ENCODE measurements around the gene CD300A.

Gene CD300A

DNA sequence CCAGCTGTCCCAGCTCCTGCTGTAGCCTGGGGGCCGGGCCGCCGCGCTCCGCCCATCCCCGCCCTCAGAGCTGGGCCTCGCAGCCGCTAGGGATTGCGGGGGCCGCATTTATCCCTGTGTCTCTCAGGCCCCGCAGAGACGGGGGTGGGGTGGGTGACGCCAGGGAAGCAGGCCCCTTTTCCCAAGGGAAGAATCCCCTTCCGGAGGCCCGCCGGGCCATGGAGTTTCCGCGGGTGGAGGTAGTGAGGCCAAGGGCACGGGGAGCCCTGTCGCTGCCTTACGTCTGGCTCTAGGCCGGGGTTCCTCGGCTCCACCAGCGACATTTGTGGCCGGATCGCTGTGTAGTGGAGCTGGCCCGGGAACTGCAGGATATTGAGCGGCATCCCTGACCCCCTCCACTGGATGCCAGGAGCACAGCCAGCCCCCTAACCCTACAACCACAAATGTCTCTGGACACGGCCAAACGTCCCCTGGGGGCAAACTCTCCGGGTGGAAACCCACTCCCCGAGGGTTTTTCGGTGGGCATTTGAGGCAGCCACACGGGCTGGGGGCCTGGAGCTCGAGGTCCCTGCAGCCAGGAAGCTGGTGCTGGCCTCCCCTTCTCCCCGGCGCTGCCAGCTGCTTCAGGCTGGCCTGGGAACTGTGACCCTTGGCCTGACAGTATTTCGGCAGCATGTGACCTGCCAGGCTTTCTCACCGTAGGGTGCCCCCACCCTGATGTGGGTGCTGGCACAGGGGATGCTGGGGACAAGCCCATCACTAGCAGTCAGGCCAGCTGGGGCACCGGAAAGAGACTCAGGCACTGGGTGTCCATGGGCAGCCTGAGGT, 12.0 kb upstream of the CD300A start:
- no peak for DNase-seq (ENCODE audit: low read depth)

DNA sequence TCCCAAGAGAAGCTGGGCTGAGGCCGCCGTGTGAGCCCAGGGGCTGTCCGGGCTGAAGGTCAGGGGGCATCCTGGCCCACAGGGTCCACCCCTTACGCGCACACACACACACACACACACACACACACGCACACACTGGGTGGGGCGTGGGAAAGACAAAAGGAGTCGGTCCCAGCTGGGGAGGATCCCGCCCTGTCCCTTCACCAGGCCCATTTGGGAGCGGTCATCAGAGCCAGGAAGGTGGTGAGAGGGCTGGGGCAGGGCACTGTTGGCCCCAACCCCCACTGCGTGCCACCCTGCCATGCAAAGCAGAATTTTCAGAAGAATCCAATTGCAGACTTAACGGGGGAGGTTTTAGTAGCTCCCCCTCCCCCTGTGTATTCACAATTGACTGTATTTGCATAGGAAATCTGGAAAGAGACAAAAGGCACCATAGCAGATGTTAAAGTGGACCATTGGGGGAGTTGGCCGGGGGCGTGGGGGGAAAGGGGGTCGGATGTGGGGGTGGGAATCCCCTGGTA, 11.3 kb upstream of the CD300A start:
- no peak for DNase-seq (ENCODE audit: low read depth)

DNA sequence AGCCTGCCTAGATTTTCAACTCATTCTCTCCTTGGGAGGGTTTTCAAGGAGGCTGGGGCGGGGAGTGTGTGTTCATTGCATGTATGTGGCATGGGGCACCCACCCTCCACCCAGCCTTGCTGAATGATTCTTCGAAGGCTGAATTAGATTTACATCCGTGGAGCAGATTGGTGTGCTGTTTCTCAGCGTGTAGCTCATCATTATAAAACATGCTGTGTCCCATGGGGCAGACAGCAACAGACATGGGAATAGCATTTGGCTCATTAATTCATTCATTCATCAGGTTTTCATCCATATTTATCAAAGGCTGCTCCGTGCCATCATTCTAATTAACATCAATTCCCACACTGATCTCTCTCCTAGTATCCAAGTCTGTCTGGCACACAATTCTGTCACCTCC, 10.6 kb upstream of the CD300A start:
- no peak for DNase-seq (ENCODE audit: low read depth)

DNA sequence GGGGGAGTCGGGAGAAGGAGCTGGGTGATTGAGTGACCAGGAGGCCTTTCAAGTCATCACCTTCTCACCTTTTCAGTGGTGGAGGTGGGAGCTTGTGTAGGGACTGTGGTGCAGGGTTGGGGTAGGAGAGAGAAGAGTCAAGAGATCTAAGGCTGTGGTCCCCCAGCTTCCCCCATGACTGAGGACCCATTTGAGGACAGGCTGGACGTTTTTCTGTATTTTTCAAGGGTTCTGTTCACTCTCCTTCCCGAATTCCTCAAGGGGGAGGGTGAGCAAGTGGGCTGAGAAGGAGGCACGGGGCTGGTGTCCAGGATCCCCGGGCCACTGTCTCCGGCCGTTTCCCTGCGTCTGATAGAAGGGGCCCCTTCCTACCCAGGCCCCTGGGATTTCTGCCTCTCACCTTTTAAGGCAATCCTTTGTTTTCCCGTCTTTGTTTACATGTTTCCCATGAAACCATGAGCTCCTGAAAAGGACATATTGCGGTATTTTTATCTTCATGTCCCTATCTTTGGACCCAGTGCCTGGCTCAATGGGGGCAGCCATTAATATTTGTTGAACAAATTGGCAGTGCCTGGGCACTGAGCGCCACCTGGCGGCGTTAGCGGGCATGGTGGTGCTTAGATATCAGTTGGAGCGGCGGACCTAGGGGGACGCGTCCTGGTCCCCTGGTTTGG, 9.2 kb upstream of the CD300A start:
- peak; percentile 24 for DNase-seq (ENCODE audit: low read depth)

DNA sequence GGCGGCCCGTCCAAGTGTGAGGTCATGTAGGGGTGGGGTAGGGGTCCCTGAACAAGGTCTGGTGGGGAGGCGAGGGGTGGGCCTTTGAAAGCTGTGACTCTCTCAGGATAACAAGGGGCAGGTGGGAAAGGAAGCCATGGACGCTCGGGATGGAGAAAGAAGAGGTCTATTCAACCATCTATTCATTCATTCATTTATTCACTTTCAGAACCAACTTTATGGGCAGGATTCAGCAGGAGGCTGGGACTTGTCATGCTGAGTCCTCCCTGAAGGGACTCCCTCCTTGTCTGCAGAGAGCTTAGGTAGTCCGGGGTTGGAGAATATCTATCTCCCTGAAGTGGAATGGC, 8.6 kb upstream of the CD300A start:
- no peak for DNase-seq (ENCODE audit: low read depth)

DNA sequence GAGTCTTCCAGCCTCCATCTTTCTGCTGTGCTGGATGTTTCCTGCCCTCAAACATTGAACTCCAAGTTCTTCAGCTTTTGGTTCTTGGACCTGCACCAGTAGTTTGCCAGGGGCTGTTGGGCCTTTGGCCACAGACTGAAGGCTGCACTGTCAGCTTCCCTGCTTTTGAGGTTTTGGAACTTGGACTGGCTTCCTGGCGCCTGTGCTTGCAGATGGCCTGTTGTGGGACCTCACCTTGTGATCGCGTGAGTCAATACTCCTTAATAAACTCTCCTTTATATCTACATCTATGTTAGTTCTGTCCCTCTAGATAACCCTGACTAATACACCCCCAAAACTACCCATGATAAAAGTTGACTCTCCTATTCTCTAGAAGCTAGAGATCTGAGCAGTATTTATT, 7.6 kb upstream of the CD300A start:
- DNase-seq (ENCODE audit: low read depth): no peak

DNA sequence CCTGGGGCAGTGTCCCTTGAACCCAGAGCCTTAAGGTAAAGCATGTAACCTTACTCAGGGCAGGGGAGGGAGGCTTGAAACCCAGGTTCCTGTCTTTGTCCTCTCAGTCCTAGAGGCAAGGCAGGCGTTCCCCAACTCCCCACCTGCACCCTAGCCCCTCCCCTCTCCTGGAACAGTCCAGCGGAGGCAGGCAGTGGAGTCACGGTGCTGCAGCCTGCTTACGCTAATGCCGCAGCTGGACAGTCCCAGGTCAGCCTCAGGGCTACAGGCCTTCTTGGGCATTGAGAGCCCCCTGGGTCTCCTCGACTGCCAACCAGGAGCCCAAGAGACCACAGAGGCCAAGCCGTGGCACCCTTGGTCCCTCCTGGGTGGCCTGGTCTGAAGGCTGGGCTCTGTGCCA, 6.8 kb upstream of the CD300A start:
- no peak for DNase-seq (ENCODE audit: low read depth)

DNA sequence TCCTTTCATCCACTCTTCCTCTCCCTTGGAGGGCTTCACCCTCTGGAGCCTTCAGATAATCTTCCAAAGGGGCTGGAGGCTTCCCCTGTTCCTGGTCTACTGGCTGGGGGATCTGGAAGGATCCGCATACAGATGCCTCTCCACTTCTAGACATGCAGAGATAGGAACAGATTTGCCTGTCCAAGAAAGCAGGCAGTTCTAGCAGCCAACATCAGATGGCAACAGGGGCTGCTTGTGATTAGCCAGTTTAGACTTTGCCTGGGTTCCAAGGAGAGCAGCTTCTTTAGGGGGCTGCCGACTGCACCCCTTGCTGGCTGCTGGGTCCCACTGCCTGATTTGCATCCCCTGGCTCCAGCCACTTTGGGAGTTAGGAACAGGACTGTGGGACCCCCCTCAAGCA, 6.2 kb upstream of the CD300A start:
- DNase-seq (ENCODE audit: low read depth): no peak

DNA sequence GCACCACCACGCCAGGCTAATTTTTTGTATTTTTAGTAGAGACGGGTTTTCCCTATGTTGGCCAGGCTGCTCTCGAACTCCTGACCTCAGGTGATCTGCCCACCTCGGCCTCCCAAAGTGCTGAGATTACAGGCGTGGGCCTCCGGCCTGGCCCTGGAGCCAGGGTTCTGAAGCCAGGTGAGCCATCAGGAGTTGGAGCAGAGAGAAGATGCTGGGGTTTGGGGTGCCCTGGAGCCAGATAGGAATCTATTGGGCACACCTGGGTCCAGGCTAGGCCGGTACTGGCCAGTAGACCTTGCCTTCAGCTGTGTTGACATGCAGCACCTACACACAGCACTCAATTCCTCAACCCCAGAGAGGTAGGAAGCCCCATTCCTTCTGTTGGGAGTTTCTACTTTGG, 5.4 kb upstream of the CD300A start:
- no peak for DNase-seq (ENCODE audit: low read depth)

DNA sequence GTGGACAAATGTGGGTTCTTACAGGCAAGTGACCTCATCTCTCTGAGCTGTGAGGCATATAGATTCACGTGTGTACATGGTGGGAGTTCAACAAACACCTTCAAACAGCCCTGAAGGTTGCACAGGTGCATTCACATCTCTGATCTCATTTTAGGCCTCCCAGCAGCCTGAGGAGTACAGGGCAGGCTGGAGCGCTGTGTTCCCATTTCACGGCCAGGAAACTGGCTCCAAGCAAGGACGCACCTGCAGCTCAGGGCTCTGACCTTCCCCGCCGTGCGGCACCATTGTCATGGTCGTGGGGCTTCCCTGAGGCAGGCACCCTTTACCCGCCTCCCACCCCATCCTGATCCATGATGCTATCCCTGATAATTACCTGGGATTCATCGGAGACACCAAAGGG, 4.8 kb upstream of the CD300A start:
- no peak for DNase-seq (ENCODE audit: low read depth)

DNA sequence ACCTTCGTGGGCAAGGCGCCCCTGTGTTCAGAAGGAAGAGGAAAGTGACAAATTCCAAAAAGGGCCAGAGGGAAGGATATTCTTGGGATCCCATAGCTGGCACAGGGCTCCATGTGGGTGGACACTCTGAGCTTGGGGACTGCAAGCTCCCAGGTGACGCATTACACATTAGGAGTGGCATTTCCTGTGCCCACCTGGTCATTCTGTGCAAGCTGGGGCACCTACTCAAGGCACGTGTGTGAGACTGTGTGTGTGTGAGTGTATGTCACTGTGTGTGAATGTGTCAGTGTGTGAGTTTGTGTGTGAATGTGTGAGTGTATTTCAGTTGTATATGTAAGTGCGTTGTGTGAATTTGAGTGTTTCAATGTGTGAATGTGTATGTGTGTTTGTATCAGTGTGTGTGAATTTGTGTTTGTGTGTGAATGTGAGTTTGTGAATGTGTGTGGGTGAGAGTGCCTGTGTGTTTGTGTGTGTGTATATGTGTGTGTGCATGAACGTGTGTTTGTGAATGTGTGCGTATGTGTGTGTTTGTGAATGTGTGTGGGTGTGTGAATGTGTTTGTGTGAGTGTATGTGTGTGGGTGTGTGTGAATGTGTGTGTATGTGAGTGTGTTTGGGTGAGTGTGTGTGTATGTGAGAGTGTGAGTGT, 1.6 kb upstream of the CD300A start:
- DNase-seq (ENCODE audit: low read depth): no peak

DNA sequence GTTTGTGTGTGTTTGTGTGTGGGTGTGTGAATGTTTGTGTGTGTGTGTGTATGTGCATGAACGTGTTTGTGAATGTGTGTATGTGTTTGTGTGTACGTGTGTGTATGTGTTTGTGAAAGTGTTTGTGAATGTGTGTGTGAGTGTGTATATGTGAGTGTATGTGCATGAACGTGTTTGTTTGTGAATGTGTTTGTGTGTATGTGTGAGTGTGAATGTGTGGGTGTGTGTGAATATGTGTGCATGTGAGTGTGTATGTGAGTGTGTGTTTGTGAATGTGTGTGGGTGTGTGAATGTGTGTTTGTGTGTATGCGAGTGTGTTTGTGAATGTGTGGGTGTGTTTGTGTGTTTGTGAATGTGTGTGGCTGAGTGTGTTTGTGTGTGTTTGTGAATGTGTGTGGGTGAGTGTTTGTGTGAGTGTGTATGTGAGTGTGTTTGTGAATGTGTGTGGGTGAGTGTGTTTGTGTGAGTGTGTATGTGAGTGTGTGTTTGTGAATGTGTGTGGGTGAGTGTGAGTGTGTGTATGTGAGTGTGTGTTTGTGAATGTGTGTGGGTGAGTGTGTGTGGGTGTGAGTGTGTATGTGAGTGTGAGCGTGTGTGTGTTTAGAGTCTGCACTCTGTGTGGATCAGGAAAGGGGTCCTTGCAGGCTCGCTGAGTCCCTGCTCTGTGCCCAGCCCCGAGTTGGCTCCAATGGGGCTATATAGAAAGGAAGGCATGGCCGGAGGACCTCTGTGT, 890 bp upstream of the CD300A start:
- DNase-seq (ENCODE audit: low read depth): no peak

DNA sequence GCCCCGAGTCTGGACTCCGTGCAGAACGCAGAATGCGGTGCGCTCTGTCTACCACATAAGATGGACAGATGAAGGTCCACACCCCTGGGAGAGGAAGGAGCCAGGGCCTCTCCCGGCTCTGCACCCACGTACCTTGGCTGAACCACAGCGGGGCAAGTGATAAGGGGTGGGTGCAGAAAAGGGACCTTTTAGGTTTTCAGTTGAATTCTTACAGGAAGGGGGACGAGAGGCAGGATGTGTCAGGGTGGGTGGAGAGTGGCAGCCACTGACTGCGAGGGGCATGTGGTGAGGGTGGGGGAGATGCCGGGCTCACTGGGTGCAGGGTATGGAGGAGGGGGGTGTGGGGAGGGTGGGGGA, 372 bp downstream of the CD300A start:
- no peak for DNase-seq (ENCODE audit: low read depth)

DNA sequence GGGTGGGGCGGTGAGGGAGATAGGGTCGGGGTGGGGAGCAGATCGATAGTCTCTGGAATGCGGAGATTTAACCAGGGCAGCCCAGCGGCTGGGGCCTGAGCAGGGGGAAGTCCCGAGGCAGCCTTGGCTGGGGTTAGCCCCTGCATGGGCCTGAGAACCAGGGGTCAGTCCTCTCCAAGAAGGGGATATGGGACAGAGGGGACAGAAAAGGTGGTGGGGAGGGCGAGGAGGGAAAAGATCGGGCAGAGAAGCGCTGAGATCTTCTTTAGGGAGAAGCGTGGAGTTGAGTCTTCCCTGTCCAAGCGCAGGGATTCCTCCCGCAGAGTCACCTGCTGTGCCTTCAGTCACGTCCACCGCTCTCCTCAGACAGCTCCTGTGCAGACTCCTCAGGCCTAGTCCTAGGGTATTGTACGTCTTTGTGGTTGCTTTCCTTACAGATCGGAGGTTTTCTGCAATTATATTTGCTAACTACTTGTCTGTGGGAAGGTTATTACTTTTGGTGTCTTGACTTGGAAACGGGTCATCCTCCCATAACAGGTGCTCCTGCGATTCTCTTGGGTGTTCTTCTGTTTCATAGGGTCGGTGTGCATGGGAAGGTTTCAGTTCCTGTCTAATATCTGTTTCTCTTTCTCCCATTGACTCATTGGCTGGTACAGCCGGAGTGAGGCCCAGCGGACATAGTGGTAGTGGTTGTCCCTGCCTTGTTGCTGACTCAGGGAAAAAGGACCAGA, 952 bp downstream of the CD300A start:
- DNase-seq (ENCODE audit: low read depth): no peak

DNA sequence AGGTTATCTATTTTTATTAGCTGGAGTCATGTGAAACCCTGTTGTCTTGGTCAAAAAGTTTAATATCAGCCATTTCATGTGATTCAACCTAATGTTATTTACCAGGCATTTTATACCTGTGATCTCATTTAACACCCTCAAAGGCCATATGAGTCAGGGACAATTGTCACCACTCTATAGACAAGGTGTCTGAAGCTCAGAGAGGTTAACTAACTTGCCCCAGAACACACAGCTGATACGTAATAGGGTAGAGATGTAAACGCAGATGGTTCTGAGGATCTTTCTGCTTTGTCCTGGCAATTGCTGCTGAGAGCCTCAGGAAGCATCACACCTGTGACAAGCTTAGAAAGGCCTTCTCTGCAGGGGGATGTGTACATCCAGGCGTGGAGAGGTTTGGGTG, 4.9 kb downstream of the CD300A start:
- DNase-seq (ENCODE audit: low read depth): no peak

DNA sequence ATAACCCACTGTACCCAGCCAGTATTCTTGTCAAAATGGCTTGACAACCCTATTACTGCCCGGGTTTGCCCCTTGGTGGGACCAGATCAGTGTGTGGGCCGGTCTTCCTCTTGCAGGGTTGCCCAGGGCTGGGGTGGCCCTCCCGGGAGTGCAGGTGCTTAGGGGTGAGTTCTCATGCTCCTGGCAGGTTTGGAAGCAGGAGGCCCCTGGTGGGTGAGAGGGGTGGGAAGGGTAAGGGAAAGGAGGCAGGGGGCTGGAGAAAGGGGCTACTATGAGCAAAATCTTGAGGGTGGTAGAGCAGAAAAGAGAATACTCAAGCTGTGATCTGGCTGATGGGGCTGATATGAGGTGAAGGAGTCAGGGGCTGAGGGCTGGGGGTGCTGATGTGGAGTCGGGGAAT, 6.5 kb downstream of the CD300A start:
- DNase-seq (ENCODE audit: low read depth): no peak

DNA sequence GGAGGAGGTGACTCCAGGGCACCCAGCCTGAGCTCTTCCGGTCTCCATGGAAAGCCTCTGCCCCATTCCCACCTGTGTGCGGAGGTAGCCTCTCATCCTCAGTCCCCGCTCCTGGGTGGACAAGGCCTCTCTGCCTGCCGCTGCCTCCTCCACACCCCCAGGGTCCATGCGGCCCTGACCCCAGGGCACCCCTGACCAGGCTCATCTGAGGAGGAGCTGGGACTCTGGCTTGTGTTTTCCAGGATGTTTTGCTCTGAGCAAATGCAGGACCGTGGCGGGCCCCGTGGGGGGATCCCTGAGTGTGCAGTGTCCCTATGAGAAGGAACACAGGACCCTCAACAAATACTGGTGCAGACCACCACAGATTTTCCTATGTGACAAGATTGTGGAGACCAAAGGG, 6.9 kb downstream of the CD300A start:
- no peak for DNase-seq (ENCODE audit: low read depth)

DNA sequence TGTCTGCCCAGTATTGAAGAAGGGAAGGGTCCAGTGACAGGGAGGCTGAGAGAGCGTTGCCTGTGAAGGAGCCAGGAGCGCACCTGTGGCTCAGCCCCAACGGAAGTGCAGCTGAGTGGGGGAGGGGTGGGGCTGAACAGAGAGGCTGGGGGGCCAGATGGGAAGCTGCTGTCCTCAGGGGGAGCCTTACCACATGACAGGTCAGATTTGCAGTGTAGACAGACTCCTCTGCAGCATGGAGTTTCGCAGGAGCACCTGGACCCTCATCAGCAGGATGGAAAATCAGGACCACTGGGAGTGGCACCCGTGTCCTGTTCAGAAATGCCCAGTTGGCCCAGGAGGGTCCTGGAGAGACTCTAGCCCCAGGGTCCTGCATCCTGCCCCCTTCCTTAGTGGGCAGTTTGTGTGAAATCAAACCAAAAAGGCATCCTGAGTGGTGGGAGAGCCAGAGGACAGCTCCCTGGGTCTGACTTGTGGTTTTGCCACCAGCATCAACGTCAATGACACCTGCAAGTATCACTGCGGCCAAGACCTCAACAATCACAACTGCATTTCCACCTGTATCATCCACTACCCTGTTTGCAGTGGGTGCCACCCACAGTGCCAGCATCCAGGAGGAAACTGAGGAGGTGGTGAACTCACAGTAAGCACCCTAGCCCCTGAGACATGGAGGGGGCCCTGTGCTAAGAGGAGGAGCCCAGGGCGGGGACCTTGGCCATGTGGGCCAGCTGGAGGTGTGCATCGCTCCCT, 7.8 kb downstream of the CD300A start:
- no peak for DNase-seq (ENCODE audit: low read depth)

DNA sequence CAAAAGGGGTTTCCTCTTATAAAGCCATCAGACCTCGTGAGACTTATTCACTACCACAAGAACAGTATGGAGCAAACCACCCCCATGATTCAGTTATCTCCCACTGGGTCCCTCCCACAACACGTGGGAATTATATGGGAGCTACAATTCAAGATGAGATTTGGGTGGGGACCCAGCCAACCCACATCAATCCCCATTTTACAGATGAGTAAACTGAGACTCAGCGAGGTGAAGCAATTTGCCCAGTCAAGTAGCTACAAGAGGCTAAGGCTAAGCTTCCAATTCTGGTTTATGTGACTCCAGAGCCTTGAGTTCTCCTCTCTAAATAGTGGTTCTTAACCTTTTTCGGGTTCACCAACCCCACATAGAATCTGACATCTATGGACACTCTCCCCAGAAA, 8.8 kb downstream of the CD300A start:
- DNase-seq (ENCODE audit: low read depth): no peak

DNA sequence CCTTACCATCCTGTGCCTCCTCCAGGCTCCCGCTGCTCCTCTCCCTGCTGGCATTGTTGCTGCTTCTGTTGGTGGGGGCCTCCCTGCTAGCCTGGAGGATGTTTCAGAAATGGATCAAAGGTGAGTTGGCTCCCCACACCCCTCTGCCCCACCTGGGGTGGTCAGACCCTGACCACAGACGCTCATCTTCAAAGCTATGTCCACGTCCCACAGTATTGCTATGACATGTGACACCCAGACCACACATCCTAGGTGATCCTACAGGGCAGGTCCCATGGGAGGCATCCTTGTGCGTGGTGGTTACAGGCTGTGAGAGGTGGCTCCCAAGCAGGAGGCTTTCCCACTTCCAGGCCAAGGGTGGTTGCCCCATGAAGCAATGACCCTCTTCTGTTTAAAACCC, 11.0 kb downstream of the CD300A start:
- DNase-seq (ENCODE audit: low read depth): no peak

DNA sequence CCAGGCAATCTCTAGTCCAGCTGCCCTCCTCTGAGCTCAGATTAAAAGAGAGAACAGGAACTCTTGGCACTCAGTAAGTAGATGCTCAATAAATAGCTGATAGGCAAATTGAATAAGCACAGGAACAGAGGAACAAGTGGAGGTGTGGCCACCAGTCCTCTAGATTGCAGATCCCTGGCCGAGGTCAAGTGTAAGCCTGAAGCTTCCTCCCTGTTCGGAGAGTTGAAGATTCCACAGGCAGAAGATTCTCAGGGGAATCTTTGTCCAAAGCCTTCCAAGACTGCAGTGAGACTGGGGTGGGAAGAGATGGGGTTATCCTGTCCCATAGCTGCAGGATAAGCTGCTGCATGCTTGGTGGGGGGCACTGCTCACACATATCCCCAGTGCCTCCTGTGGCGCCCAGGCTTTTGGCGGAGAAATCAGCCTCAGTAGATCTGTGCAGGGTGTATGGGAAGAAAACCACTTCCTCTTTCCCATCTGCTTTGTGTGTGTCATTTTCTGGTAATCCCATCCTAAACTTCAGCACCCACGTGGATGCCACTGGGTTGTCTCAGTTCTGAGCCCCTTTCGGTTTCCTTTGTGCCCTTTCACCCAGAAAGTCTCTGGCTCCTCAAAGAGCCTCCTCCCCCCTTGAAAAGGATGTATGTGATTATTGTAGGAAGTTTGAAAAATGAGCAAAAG, 12.1 kb downstream of the CD300A start:
- DNase-seq (ENCODE audit: low read depth): no peak
